ENCODE data around the gene ZNF76. TPM values are rescaled to one million over a fixed set of nuclear protein-coding genes. Genes with fewer than 3 reads are reported as not detected.

The ZNF76 gene
- total RNA-seq, 1 donor from 2014 or later: 26.4 TPM

DNA sequence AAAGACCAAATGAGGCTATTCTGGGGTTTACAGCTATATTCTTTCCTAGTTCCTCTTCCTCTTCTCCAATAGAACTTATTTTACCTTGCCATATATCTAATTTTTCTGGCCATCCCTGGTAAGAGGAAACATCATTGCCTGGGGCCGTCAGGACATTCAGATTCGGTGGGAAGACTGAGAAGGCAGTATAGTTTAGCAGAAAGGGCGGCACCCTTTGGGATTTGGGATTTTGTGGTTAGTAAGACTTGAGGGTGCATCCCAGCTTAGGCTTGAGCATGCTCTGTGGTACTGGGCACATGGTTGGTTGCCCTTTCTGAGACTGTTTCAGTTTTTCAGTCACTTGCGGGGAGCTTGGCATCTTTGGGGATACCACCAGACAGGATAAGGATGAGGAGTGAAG, 24.6 kb upstream of the ZNF76 start:
- no peak for DNase-seq (ENCODE audit: low spot score)
- no peaks in the 10 kb centered on the region for H3K9me3 Mint-ChIP-seq (ENCODE audit: unreplicated experiment)
- peaks cover 19% of the 10 kb centered on the region for H3K4me1 Mint-ChIP-seq (ENCODE audit: unreplicated experiment)
- H3K36me3 Mint-ChIP-seq (ENCODE audit: low read depth, unreplicated experiment): peaks cover 26% of the 10 kb centered on the region
- H3K27me3 Mint-ChIP-seq (ENCODE audit: unreplicated experiment): peaks cover 6% of the 10 kb centered on the region
- H3K4me3 Mint-ChIP-seq (ENCODE audit: unreplicated experiment): peak overlapping the region; percentile 48
- no peak overlapping the region for H3K27ac Mint-ChIP-seq (ENCODE audit: unreplicated experiment)
- TF ChIP-seq, protein P1, sequence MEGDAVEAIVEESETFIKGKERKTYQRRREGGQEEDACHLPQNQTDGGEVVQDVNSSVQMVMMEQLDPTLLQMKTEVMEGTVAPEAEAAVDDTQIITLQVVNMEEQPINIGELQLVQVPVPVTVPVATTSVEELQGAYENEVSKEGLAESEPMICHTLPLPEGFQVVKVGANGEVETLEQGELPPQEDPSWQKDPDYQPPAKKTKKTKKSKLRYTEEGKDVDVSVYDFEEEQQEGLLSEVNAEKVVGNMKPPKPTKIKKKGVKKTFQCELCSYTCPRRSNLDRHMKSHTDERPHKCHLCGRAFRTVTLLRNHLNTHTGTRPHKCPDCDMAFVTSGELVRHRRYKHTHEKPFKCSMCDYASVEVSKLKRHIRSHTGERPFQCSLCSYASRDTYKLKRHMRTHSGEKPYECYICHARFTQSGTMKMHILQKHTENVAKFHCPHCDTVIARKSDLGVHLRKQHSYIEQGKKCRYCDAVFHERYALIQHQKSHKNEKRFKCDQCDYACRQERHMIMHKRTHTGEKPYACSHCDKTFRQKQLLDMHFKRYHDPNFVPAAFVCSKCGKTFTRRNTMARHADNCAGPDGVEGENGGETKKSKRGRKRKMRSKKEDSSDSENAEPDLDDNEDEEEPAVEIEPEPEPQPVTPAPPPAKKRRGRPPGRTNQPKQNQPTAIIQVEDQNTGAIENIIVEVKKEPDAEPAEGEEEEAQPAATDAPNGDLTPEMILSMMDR (IDR thresholded peaks at IDR 0.05; ENCODE audit: unreplicated experiment): no peak

DNA sequence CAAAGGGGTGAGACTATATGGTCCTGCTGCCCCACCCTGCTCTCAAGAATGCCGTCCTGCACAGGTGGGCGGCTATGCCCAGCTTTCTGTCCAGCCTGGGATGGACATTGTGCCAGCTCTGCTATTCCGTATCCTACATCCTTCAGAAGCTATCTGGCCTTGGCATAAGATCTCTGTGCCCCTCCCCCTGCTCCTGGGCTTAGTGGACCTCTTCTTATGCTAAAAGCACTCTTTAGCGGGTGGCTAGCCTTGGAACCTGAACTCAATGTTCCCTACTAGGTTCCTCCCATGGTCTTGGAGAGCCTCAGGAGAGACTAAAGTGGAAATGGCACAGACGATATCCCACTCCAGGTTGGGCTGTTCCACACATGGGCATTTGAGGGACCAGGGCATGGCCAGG, 23.3 kb upstream of the ZNF76 start:
- Mint-ChIP-seq H3K4me1 (ENCODE audit: unreplicated experiment) (peaks cover 25% of the 10 kb centered on the region), H3K36me3 (ENCODE audit: low read depth, unreplicated experiment) (peaks cover 26% of the 10 kb centered on the region), H3K4me3 (ENCODE audit: unreplicated experiment) (peak overlapping the region; percentile 34), H3K9me3 (ENCODE audit: unreplicated experiment) (no peaks in the 10 kb centered on the region), H3K27ac (ENCODE audit: unreplicated experiment) (no peak overlapping the region), H3K27me3 (ENCODE audit: unreplicated experiment) (peaks cover 6% of the 10 kb centered on the region)
- TF ChIP-seq, protein P1 (IDR thresholded peaks at IDR 0.05; ENCODE audit: unreplicated experiment): no peak
- no peak for DNase-seq (ENCODE audit: low spot score)

DNA sequence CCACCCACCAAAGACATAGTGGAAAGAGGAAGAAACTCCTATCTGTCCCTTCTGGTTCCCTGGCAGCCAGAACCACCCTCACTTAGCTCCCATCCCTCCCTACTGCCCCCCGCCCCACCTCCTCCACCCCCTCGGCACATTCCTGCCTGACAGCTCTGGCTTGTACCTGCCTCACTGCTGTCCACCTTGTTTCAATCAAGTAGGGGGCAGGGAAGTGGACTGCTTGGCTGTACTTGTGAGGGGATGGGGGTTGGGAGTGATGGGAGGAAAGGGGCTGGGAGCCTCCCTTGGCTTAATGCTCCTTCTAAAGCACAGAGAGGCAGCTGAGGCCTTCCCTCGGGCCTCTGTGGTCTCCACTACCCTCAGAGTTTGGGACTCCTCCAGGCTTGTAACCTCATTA, 22.1 kb upstream of the ZNF76 start:
- TF ChIP-seq, protein P1 (IDR thresholded peaks at IDR 0.05; ENCODE audit: unreplicated experiment): no peak
- peaks cover 26% of the 10 kb centered on the region for H3K36me3 Mint-ChIP-seq (ENCODE audit: low read depth, unreplicated experiment)
- no peak overlapping the region for H3K4me3 Mint-ChIP-seq (ENCODE audit: unreplicated experiment)
- peaks cover 29% of the 10 kb centered on the region for H3K4me1 Mint-ChIP-seq (ENCODE audit: unreplicated experiment)
- no peak overlapping the region for H3K27ac Mint-ChIP-seq (ENCODE audit: unreplicated experiment)
- no peak for DNase-seq (ENCODE audit: low spot score)
- H3K27me3 Mint-ChIP-seq (ENCODE audit: unreplicated experiment): peaks cover 6% of the 10 kb centered on the region
- no peaks in the 10 kb centered on the region for H3K9me3 Mint-ChIP-seq (ENCODE audit: unreplicated experiment)

DNA sequence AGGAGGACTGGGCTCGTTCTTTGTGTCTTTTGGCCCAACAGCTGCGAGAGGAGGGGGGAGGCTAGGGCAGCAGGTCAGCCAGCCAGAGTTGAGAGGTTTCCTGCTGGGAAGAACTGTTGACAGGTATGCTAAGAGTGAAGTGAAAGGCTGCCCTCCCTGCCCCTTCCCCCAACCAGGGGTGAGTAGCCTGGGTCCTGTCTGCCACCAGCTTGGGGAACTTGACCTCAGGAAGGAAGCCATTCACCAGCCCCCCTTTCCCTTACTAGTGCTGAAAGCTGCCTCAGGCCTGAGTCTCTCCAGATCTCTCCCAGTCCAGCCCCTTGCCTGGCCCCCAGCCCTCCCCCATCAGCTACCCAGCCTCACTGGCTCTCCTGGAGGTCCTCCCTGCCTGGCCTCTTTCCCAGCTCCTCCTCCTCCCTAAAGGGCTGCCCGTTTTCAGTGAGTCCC, 20.7 kb upstream of the ZNF76 start:
- Mint-ChIP-seq H3K27ac (ENCODE audit: unreplicated experiment) (peak overlapping the region; percentile 42), H3K4me1 (ENCODE audit: unreplicated experiment) (peaks cover 29% of the 10 kb centered on the region), H3K9me3 (ENCODE audit: unreplicated experiment) (no peaks in the 10 kb centered on the region), H3K27me3 (ENCODE audit: unreplicated experiment) (peaks cover 5% of the 10 kb centered on the region), H3K36me3 (ENCODE audit: low read depth, unreplicated experiment) (peaks cover 23% of the 10 kb centered on the region), H3K4me3 (ENCODE audit: unreplicated experiment) (no peak overlapping the region)
- no peak for DNase-seq (ENCODE audit: low spot score)
- TF ChIP-seq, protein P1 (IDR thresholded peaks at IDR 0.05; ENCODE audit: unreplicated experiment): no peak

DNA sequence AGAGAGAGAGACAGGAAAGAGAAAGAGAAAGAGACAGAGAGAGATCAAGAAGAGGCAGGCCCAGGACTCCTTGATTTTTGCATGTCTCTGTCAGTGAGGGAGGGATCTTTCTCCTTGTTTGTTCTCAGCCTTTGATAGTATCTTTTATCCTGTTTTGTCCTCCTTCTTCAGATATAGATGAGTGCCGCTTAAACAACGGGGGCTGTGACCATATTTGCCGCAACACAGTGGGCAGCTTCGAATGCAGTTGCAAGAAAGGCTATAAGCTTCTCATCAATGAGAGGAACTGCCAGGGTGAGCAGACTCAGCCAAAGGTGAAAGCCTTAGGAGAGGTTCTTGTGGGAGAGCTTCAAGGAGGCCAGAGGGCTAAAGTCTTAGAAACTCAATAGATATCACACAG, 20.0 kb upstream of the ZNF76 start:
- Mint-ChIP-seq H3K4me1 (ENCODE audit: unreplicated experiment) (peaks cover 29% of the 10 kb centered on the region), H3K36me3 (ENCODE audit: low read depth, unreplicated experiment) (peaks cover 23% of the 10 kb centered on the region), H3K9me3 (ENCODE audit: unreplicated experiment) (no peaks in the 10 kb centered on the region), H3K4me3 (ENCODE audit: unreplicated experiment) (no peak overlapping the region), H3K27me3 (ENCODE audit: unreplicated experiment) (peaks cover 7% of the 10 kb centered on the region), H3K27ac (ENCODE audit: unreplicated experiment) (no peak overlapping the region)
- TF ChIP-seq, protein P1 (IDR thresholded peaks at IDR 0.05; ENCODE audit: unreplicated experiment): no peak
- DNase-seq (ENCODE audit: low spot score): no peak
